Measurements from ENCODE around the gene CPZ. TPM values are rescaled to one million over a fixed set of nuclear protein-coding genes. Genes with fewer than 3 reads are reported as not detected.

Gene CPZ
- total RNA-seq, 1 experiment from 2014 or later, result not detected

GRCh38 chr4:8577972-8578371 is 14.6 kb upstream of the CPZ start:
- no peak for DNase-seq (ENCODE audit: low spot score)
- in situ Hi-C loops (cut with HindIII; ENCODE audit: low sequenced_read_pairs), result no loop called here

- in situ Hi-C loops (cut with HindIII; ENCODE audit: low sequenced_read_pairs), result no loop called here
- DNase-seq (ENCODE audit: low spot score), result no peak
Observed at GRCh38 chr4:8578717-8579116, 13.8 kb upstream of the CPZ start.

- DNase-seq (ENCODE audit: low spot score), result no peak
- in situ Hi-C loops (cut with HindIII; ENCODE audit: low sequenced_read_pairs), result no loop called here
Observed at GRCh38 chr4:8579526-8580320, 12.8 kb upstream of the CPZ start.

GRCh38 chr4:8580321-8581093 is 12.1 kb upstream of the CPZ start, which contains the start of gene GPR78:
Gene GPR78, plus strand, starts transcription at chr4:8580392. Its CDS starts 591 bp downstream, at chr4:8580983.
- no peak for DNase-seq (ENCODE audit: low spot score)
- in situ Hi-C loops (cut with HindIII; ENCODE audit: low sequenced_read_pairs), result no loop called here

- no peak for DNase-seq (ENCODE audit: low spot score)
- in situ Hi-C loops (cut with HindIII; ENCODE audit: low sequenced_read_pairs), result no loop called here
Observed at GRCh38 chr4:8581094-8581861, 11.3 kb upstream of the CPZ start.

- in situ Hi-C loops (cut with HindIII; ENCODE audit: low sequenced_read_pairs), result no loop called here
- no peak for DNase-seq (ENCODE audit: low spot score)
Observed at GRCh38 chr4:8582016-8582415, 10.5 kb upstream of the CPZ start.

- in situ Hi-C loops (cut with HindIII; ENCODE audit: low sequenced_read_pairs), result no loop called here
- no peak for DNase-seq (ENCODE audit: low spot score)
Observed at GRCh38 chr4:8582436-8582835, 10.1 kb upstream of the CPZ start.

- DNase-seq (ENCODE audit: low spot score), result no peak
- in situ Hi-C loops (cut with HindIII; ENCODE audit: low sequenced_read_pairs), result no loop called here
Observed at GRCh38 chr4:8582941-8583654, 9.5 kb upstream of the CPZ start.

GRCh38 chr4:8583655-8584025 is 8.9 kb upstream of the CPZ start:
- DNase-seq (ENCODE audit: low spot score), result no peak
- in situ Hi-C loops (cut with HindIII; ENCODE audit: low sequenced_read_pairs), result no loop called here

GRCh38 chr4:8585186-8585585 is 7.4 kb upstream of the CPZ start:
- in situ Hi-C loops (cut with HindIII; ENCODE audit: low sequenced_read_pairs), result no loop called here
- no peak for DNase-seq (ENCODE audit: low spot score)

GRCh38 chr4:8585721-8586212 is 6.8 kb upstream of the CPZ start:
- in situ Hi-C loops (cut with HindIII; ENCODE audit: low sequenced_read_pairs), result no loop called here
- no peak for DNase-seq (ENCODE audit: low spot score)

- in situ Hi-C loops (cut with HindIII; ENCODE audit: low sequenced_read_pairs), result no loop called here
- no peak for DNase-seq (ENCODE audit: low spot score)
Observed at GRCh38 chr4:8586246-8586645, 6.3 kb upstream of the CPZ start.

- DNase-seq (ENCODE audit: low spot score), result no peak
- in situ Hi-C loops (cut with HindIII; ENCODE audit: low sequenced_read_pairs), result no loop called here
Observed at GRCh38 chr4:8586671-8587468, 5.7 kb upstream of the CPZ start.

GRCh38 chr4:8587469-8588195 is 4.9 kb upstream of the CPZ start:
- no peak for DNase-seq (ENCODE audit: low spot score)
- in situ Hi-C loops (cut with HindIII; ENCODE audit: low sequenced_read_pairs), result no loop called here

- no peak for DNase-seq (ENCODE audit: low spot score)
- in situ Hi-C loops (cut with HindIII; ENCODE audit: low sequenced_read_pairs), result no loop called here
Observed at GRCh38 chr4:8588196-8588470, 4.4 kb upstream of the CPZ start.

GRCh38 chr4:8589336-8589735 is 3.2 kb upstream of the CPZ start:
- in situ Hi-C loops (cut with HindIII; ENCODE audit: low sequenced_read_pairs), result no loop called here

GRCh38 chr4:8589823-8590545 is 2.6 kb upstream of the CPZ start:
- in situ Hi-C loops (cut with HindIII; ENCODE audit: low sequenced_read_pairs), result no loop called here
- DNase-seq (ENCODE audit: low spot score), result no peak

More at GRCh38 chr4:8589336-8589735, 3.2 kb upstream of the CPZ start:
- no peak for DNase-seq (ENCODE audit: low spot score)
